Measurements from ENCODE around the gene RASL11B. TPM values are rescaled to one million over a fixed set of nuclear protein-coding genes. Genes with fewer than 3 reads are reported as not detected.

The RASL11B gene
- total RNA-seq, 6 experiments from 2014 or later, result 0.12 to 0.16 (median 0.14) TPM; not detected in 1

- H3K4me1 Mint-ChIP-seq (ENCODE audit: low read depth), result no peaks in the 10 kb centered on the region
Observed at GRCh38 chr4:52874948-52875347, 12.8 kb downstream of the RASL11B start.

GRCh38 chr4:52876069-52876468, 14.0 kb downstream of the RASL11B start:
- Mint-ChIP-seq H3K9me3 (no peaks in the 10 kb centered on the region), H3K27ac (no peak overlapping the region), H3K36me3 (ENCODE audit: low read depth) (peaks cover 10% of the 10 kb centered on the region), H3K4me3 (no peak overlapping the region), H3K4me1 (ENCODE audit: low read depth) (no peaks in the 10 kb centered on the region), H3K27me3 (ENCODE audit: insufficient read depth) (peaks cover 4% of the 10 kb centered on the region)
- DNase-seq, result no peak
- TF ChIP-seq CTCF (IDR thresholded peaks at IDR 0.05), result no peak

More at GRCh38 chr4:52874948-52875347, 12.8 kb downstream of the RASL11B start:
- H3K27me3 Mint-ChIP-seq (ENCODE audit: insufficient read depth), result peaks cover 4% of the 10 kb centered on the region
- no peak for TF ChIP-seq CTCF (IDR thresholded peaks at IDR 0.05)
- peaks cover 16% of the 10 kb centered on the region for H3K36me3 Mint-ChIP-seq (ENCODE audit: low read depth)
- no peak overlapping the region for H3K27ac Mint-ChIP-seq
- no peak overlapping the region for H3K4me3 Mint-ChIP-seq
- no peak for DNase-seq
- H3K9me3 Mint-ChIP-seq, result no peaks in the 10 kb centered on the region

- TF ChIP-seq CTCF (IDR thresholded peaks at IDR 0.05), result no peak
- DNase-seq, result no peak
Observed at GRCh38 chr4:52877036-52877435, 14.9 kb downstream of the RASL11B start.

GRCh38 chr4:52877694-52878093, 15.6 kb downstream of the RASL11B start:
- no peak for TF ChIP-seq CTCF (IDR thresholded peaks at IDR 0.05)
- no peaks in the 10 kb centered on the region for H3K4me1 Mint-ChIP-seq (ENCODE audit: low read depth)
- no peak overlapping the region for H3K27ac Mint-ChIP-seq
- H3K9me3 Mint-ChIP-seq, result no peaks in the 10 kb centered on the region
- no peak overlapping the region for H3K4me3 Mint-ChIP-seq
- peaks cover 11% of the 10 kb centered on the region for H3K36me3 Mint-ChIP-seq (ENCODE audit: low read depth)
- H3K27me3 Mint-ChIP-seq (ENCODE audit: insufficient read depth), result peaks cover 4% of the 10 kb centered on the region
- DNase-seq, result no peak

More at GRCh38 chr4:52877036-52877435, 14.9 kb downstream of the RASL11B start:
- Mint-ChIP-seq H3K36me3 (ENCODE audit: low read depth) (peaks cover 5% of the 10 kb centered on the region), H3K4me3 (no peak overlapping the region), H3K27ac (no peak overlapping the region), H3K27me3 (ENCODE audit: insufficient read depth) (peaks cover 4% of the 10 kb centered on the region), H3K4me1 (ENCODE audit: low read depth) (no peaks in the 10 kb centered on the region), H3K9me3 (no peaks in the 10 kb centered on the region)

- Mint-ChIP-seq H3K36me3 (ENCODE audit: low read depth) (peaks cover 9% of the 10 kb centered on the region), H3K27ac (no peak overlapping the region), H3K27me3 (ENCODE audit: insufficient read depth) (peaks cover 5% of the 10 kb centered on the region), H3K4me1 (ENCODE audit: low read depth) (peaks cover 7% of the 10 kb centered on the region), H3K9me3 (no peaks in the 10 kb centered on the region), H3K4me3 (no peak overlapping the region)
- no peak for TF ChIP-seq CTCF (IDR thresholded peaks at IDR 0.05)
- DNase-seq, result no peak
Observed at GRCh38 chr4:52879471-52879870, 17.4 kb downstream of the RASL11B start.

GRCh38 chr4:52880994-52881393, 18.9 kb downstream of the RASL11B start:
- no peak for TF ChIP-seq CTCF (IDR thresholded peaks at IDR 0.05)
- no peak overlapping the region for H3K27ac Mint-ChIP-seq
- H3K36me3 Mint-ChIP-seq (ENCODE audit: low read depth), result peaks cover 11% of the 10 kb centered on the region
- no peaks in the 10 kb centered on the region for H3K9me3 Mint-ChIP-seq
- H3K27me3 Mint-ChIP-seq (ENCODE audit: insufficient read depth), result peaks cover 3% of the 10 kb centered on the region
- DNase-seq, result no peak
- peaks cover 17% of the 10 kb centered on the region for H3K4me1 Mint-ChIP-seq (ENCODE audit: low read depth)
- no peak overlapping the region for H3K4me3 Mint-ChIP-seq

All from HFFc6 (cell line).